Esophagus squamous epithelium (tissue), 5 donors: Measurements from ENCODE around the gene DNTT. TPM values are rescaled to one million over a fixed set of nuclear protein-coding genes. Genes with fewer than 3 reads are reported as not detected.
A peak's percentile ranks its signal among the peaks of the same experiment; 100 is the strongest.

Source experiments
- DNase-seq: peaks from one replicate; lab custom pipeline; 2025; lab: John Stamatoyannopoulos, UW
- H3K27ac ChIP-seq, 4 donors: fragments of 200-600 bp; sonication (generic); one replicate each; pipeline ENCODE4 v1.5.1; 2016 to 2019; ENCODE audit warnings: mild to moderate bottlenecking in 1 of 4
- H3K27me3 ChIP-seq, 4 donors: fragments of 200-600 bp; sonication (generic); 1 replicate in 3 of 4; 2 replicates in 1 of 4; pipeline versions ENCODE4 v1.5.1 to v1.6.0; 2017 to 2021; ENCODE audit warnings: antibody characterized with exemption in 1 of 4
- H3K36me3 ChIP-seq, 3 donors: fragments of 200-600 bp; sonication (generic); one replicate each; pipeline ENCODE4 v1.5.1; 2016 to 2019
- H3K4me1 ChIP-seq, 3 donors: fragments of 200-600 bp; sonication (generic); one replicate each; pipeline ENCODE4 v1.5.1; 2017 to 2019
- H3K4me3 ChIP-seq, 4 donors: fragments of 200-600 bp; sonication (generic); 1 replicate in 3 of 4; 2 replicates in 1 of 4; pipeline ENCODE4 v1.5.1; 2016 to 2019; ENCODE audit warnings: mild to moderate bottlenecking in 2 of 4, moderate library complexity in 1 of 4
- H3K9me3 ChIP-seq, 3 donors: fragments of 200-600 bp; sonication (generic); one replicate each; pipeline ENCODE4 v1.5.1; 2016 to 2019
- CTCF ChIP-seq, 6 experiments: fragments of 450-650 bp in 4 of 6; fragments of 200-600 bp in 2 of 6; sonication (generic) in 2 of 6; IDR thresholded peaks; one replicate each; pipeline ENCODE4 v1.5.1; 2016 to 2019; ENCODE audit warnings: antibody characterized with exemption in 6 of 6, mild to moderate bottlenecking in 4 of 6, moderate library complexity in 4 of 6
- POLR2A ChIP-seq, 4 donors: fragments of 450-650 bp; IDR thresholded peaks; one replicate each; pipeline ENCODE4 v1.6.1; 2017; ENCODE audit warnings: antibody characterized with exemption in 4 of 4, mild to moderate bottlenecking in 4 of 4, moderate library complexity in 3 of 4
- WGBS, 2 donors: methylation state at CpG; one replicate each; pipeline ENCODE4 v1.1.5; 2018; 5-methylcytosine and 5-hydroxymethylcytosine counted together
- intact Hi-C: fragments of 100-400 bp; cut with DNase I; formaldehyde crosslinking; loops from one replicate; pipeline ENCODE4 v1.15.0; 2022
- total RNA-seq, 4 donors: library from RNA; depleted of rRNA; stranded (reverse); fragments of >200 nt; gene quantifications; one replicate each; pipeline ENCODE4 v1.1.0, GENCODE V29; 2016
- donor health status: DM: yes; HTN: yes; CAD: no.

The DNTT gene
- total RNA-seq, 4 donors from 2014 or later = not detected

GRCh38 chr10:96295475-96295874 lies 8.8 kb upstream of the DNTT start:
- Histone ChIP-seq H3K27ac (no peak overlapping the region), H3K27me3 (peaks cover 0 to 20% (median 0%) of the 10 kb centered on the region in 4 donors), H3K36me3 (no peaks in the 10 kb centered on the region), H3K4me1 (peaks cover 0 to 12% (median 0%) of the 10 kb centered on the region in 3 donors), H3K9me3 (no peaks in the 10 kb centered on the region), H3K4me3 (no peak overlapping the region)
- intact Hi-C loops = no loop called here
- TF ChIP-seq CTCF (IDR thresholded peaks at IDR 0.05) (no peak), POLR2A (IDR thresholded peaks at IDR 0.05) (no peak)
- no peak for DNase-seq
- 10 to 25% methylated on average over 4 of the region's 4 CpGs for WGBS, 2 donors

- no peak overlapping the region for H3K27ac ChIP-seq
- peaks cover 0 to 12% (median 0%) of the 10 kb centered on the region in 3 donors for H3K4me1 ChIP-seq
- H3K9me3 ChIP-seq = no peaks in the 10 kb centered on the region
- 95 to 100% methylated on average over 2 of the region's 2 CpGs for WGBS, 2 donors
- peaks cover 0 to 34% (median 0%) of the 10 kb centered on the region in 4 donors for H3K27me3 ChIP-seq
- no peak for DNase-seq
- intact Hi-C loops = no loop called here
- TF ChIP-seq CTCF (IDR thresholded peaks at IDR 0.05) (no peak), POLR2A (IDR thresholded peaks at IDR 0.05) (no peak)
- H3K4me3 ChIP-seq = no peak overlapping the region
- no peaks in the 10 kb centered on the region for H3K36me3 ChIP-seq
Measured at GRCh38 chr10:96297486-96297885, 6.7 kb upstream of the DNTT start.

- TF ChIP-seq CTCF (IDR thresholded peaks at IDR 0.05) = no peak
- no peak for TF ChIP-seq POLR2A (IDR thresholded peaks at IDR 0.05)
Measured at GRCh38 chr10:96298362-96298761, 5.9 kb upstream of the DNTT start.

GRCh38 chr10:96299383-96299782 lies 4.9 kb upstream of the DNTT start:
- WGBS, 2 donors = 4 to 6% methylated on average over 5 of the region's 5 CpGs
- peaks cover 0 to 43% (median 0%) of the 10 kb centered on the region in 4 donors for H3K27me3 ChIP-seq
- no peak overlapping the region for H3K27ac ChIP-seq
- DNase-seq = no peak
- H3K4me3 ChIP-seq = peak overlapping the region in 1 of 4 donors; percentile 7
- peaks cover 0 to 7% (median 0%) of the 10 kb centered on the region in 3 donors for H3K4me1 ChIP-seq
- intact Hi-C loops = no loop called here
- H3K36me3 ChIP-seq = no peaks in the 10 kb centered on the region
- TF ChIP-seq CTCF (IDR thresholded peaks at IDR 0.05) (no peak), POLR2A (IDR thresholded peaks at IDR 0.05) (no peak)
- H3K9me3 ChIP-seq = no peaks in the 10 kb centered on the region

More at GRCh38 chr10:96298362-96298761, 5.9 kb upstream of the DNTT start:
- WGBS, 2 donors = 81 to 84% methylated on average over 3 of the region's 3 CpGs
- Histone ChIP-seq H3K36me3 (no peaks in the 10 kb centered on the region), H3K27me3 (peaks cover 0 to 43% (median 0%) of the 10 kb centered on the region in 4 donors), H3K4me3 (no peak overlapping the region), H3K9me3 (no peaks in the 10 kb centered on the region), H3K27ac (no peak overlapping the region), H3K4me1 (peaks cover 0 to 10% (median 0%) of the 10 kb centered on the region in 3 donors)
- intact Hi-C loops = no loop called here
- no peak for DNase-seq

- Histone ChIP-seq H3K27me3 (peaks cover 0 to 43% (median 0%) of the 10 kb centered on the region in 4 donors), H3K9me3 (no peaks in the 10 kb centered on the region), H3K4me3 (no peak overlapping the region), H3K4me1 (peaks cover 0 to 11% (median 0%) of the 10 kb centered on the region in 3 donors), H3K27ac (no peak overlapping the region), H3K36me3 (no peaks in the 10 kb centered on the region)
- intact Hi-C loops = no loop called here
- WGBS, 2 donors = 67 to 83% methylated on average over 1 of the region's 1 CpG
- DNase-seq = no peak
- TF ChIP-seq POLR2A (IDR thresholded peaks at IDR 0.05) (no peak), CTCF (IDR thresholded peaks at IDR 0.05) (no peak)
Measured at GRCh38 chr10:96301616-96302015, 2.6 kb upstream of the DNTT start.
